OCI-LY7 (cell line): ENCODE data around the gene CSHL1.

Experiments
- CTCF ChIP-seq: fragments of 200-600 bp; sonication (generic); conservative IDR thresholded peaks from 2 replicates; pipeline ENCODE4 v1.5.1; 2014; ENCODE audit warnings: mild to moderate bottlenecking, antibody characterized with exemption, low read length, moderate library complexity, mixed read lengths
- EZH2phosphoT487 ChIP-seq: fragments of 200-600 bp; sonication (generic); IDR thresholded peaks from 2 replicates; pipeline ENCODE4 v1.6.1; 2018; ENCODE audit warnings: low read depth, borderline replicate concordance, mild to moderate bottlenecking, mixed run types, antibody characterized with exemption, low read length, moderate library complexity, mixed read lengths

GRCh38 chr17:63919311-63919723 lies 8.3 kb upstream of the CSHL1 start:
- TF ChIP-seq CTCF (peak; percentile 92), EZH2phosphoT487 (no peak)
